Measurements from ENCODE around the gene TUBB1.

The TUBB1 gene

DNA sequence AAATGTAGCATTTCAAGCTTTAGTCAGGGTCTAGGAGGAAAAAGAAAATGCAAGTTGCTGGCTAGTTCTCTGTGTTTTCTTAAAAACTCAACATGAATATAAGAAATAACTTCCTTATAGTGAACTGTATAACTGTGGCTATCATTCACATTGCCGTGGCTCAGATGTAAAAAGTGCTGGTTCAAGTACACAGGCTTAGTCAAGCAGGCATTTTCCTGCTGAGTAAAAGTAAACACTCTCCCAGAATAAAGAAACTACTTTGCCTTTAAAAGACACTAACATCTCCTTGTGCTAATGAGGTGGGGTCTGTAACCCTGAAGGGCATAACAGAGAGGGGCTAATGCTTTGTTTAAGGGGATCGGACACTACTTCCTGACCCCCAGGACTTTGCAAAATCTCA lies 9.6 kb downstream of the TUBB1 start:
- POLR2A ChIA-PET (ENCODE audit: low non-redundant PET), result interaction anchor here (0.6 to 1.0 kb wide), 3 partner anchors 12 to 138 kb away, joined by 3 to 8 read pairs (median 3); no protein-coding TSS in a partner anchor

GRCh38 chr20:59030911-59031563 lies 11.8 kb downstream of the TUBB1 start:
- no peak for DNase-seq (ENCODE audit: low spot score)
- ChIA-PET CTCF (interaction anchor here (0.5 to 1.7 kb wide), 4 partner anchors 21 to 918 kb away, joined by 3 to 6 read pairs (median 4); no protein-coding TSS in a partner anchor), POLR2A (ENCODE audit: low non-redundant PET) (interaction anchor here (1.0 to 2.0 kb wide), 2 partner anchors 12 to 21 kb away, joined by 3 to 20 read pairs; partner anchors contain the start of gene PRELID3B)
- no peak overlapping the region for H3K27ac ChIP-seq
- TF ChIP-seq, protein P1, sequence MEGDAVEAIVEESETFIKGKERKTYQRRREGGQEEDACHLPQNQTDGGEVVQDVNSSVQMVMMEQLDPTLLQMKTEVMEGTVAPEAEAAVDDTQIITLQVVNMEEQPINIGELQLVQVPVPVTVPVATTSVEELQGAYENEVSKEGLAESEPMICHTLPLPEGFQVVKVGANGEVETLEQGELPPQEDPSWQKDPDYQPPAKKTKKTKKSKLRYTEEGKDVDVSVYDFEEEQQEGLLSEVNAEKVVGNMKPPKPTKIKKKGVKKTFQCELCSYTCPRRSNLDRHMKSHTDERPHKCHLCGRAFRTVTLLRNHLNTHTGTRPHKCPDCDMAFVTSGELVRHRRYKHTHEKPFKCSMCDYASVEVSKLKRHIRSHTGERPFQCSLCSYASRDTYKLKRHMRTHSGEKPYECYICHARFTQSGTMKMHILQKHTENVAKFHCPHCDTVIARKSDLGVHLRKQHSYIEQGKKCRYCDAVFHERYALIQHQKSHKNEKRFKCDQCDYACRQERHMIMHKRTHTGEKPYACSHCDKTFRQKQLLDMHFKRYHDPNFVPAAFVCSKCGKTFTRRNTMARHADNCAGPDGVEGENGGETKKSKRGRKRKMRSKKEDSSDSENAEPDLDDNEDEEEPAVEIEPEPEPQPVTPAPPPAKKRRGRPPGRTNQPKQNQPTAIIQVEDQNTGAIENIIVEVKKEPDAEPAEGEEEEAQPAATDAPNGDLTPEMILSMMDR (conservative IDR thresholded peaks at IDR 0.05; ENCODE audit: low read depth), result no peak

More for the DNA sequence above, 9.6 kb downstream of the TUBB1 start:
- H3K27ac ChIP-seq, result no peak overlapping the region
- TF ChIP-seq, protein P1 (conservative IDR thresholded peaks at IDR 0.05; ENCODE audit: low read depth), result no peak
- CTCF ChIA-PET, result interaction anchor here (0.6 to 0.9 kb wide), 2 partner anchors 19 to 31 kb away, joined by 3 read pairs; no protein-coding TSS in a partner anchor
- DNase-seq (ENCODE audit: low spot score), result no peak

- TF ChIP-seq, protein P1 (conservative IDR thresholded peaks at IDR 0.05; ENCODE audit: low read depth), result no peak
- CTCF ChIA-PET, result interaction anchor here (0.5 to 1.7 kb wide), 6 partner anchors 18 to 851 kb away, joined by 3 to 6 read pairs (median 4); no protein-coding TSS in a partner anchor
- H3K27ac ChIP-seq, result peak overlapping the region; percentile 85
- DNase-seq (ENCODE audit: low spot score), result no peak
- POLR2A ChIA-PET (ENCODE audit: low non-redundant PET), result interaction anchor here (0.6 to 2.0 kb wide), 6 partner anchors 9 to 1819 kb away, joined by 3 to 20 read pairs (median 3); partner anchors contain the start of gene PRELID3B
These were observed 12.4 kb downstream of the TUBB1 start for GRCh38 chr20:59031564-59032022.

- peak; percentile 99 for DNase-seq (ENCODE audit: low spot score)
- TF ChIP-seq, protein P1 (conservative IDR thresholded peaks at IDR 0.05; ENCODE audit: low read depth), result no peak
- H3K27ac ChIP-seq, result peak within 1 kb of the TSS; percentile 85
- CTCF ChIA-PET, result interaction anchor here (0.5 to 1.7 kb wide), 11 partner anchors 19 to 852 kb away, joined by 3 to 6 read pairs (median 3); no protein-coding TSS in a partner anchor
- POLR2A ChIA-PET (ENCODE audit: low non-redundant PET), result interaction anchor here (0.5 to 2.0 kb wide), 13 partner anchors 9 to 1819 kb away, joined by 3 to 20 read pairs (median 3); partner anchors contain the start of gene PRELID3B
These were observed 12.9 kb downstream of the TUBB1 start, which contains the start of gene ATP5F1E for GRCh38 chr20:59032023-59032712. ATP5F1E (minus strand) TSS chr20:59032335; CDS start chr20:59032251, 84 bp downstream.

DNA sequence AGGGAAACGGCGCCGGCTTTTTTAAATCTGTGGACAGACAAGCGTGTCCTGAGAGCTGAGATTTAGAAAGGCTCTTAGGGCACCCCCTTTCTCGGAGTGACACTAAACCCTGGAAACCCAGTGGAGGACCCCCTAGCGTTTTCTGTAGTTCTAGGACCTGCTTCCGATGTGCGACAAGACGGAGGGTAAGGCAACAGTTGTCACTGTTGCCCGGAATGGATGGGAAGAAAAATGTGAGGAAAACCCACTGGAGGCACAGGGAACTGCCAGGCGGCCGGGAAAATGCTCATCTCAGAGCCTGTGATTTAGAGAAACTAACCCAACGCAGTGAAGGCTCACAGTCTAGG lies 13.5 kb downstream of the TUBB1 start:
- CTCF ChIA-PET, result interaction anchor here (0.6 to 1.7 kb wide), 6 partner anchors 22 to 419 kb away, joined by 3 to 5 read pairs (median 4); no protein-coding TSS in a partner anchor
- DNase-seq (ENCODE audit: low spot score), result peak; percentile 56

More for the DNA sequence above, 13.5 kb downstream of the TUBB1 start:
- TF ChIP-seq, protein P1 (conservative IDR thresholded peaks at IDR 0.05; ENCODE audit: low read depth), result peak; percentile 29; the same call in 1 of the 2 replicates
- POLR2A ChIA-PET (ENCODE audit: low non-redundant PET), result interaction anchor here (0.5 to 2.0 kb wide), 10 partner anchors 8 to 202 kb away, joined by 3 to 20 read pairs (median 4); partner anchors contain the start of gene PRELID3B
- H3K27ac ChIP-seq, result peak overlapping the region; percentile 85

Measured in RWPE1 (cell line).